Neural cell (in vitro differentiated cells): ENCODE results near the gene IFT52. TPM values are rescaled to one million over a fixed set of nuclear protein-coding genes. Genes with fewer than 3 reads are reported as not detected.

Experiments used
- H2AFZ ChIP-seq: fragments of 200-600, 300-800 bp; sonication (generic), shearing (Covaris generic); 2 replicates; pipeline ENCODE4 v1.6.0; 2014; ENCODE audit warnings: low read depth, mild to moderate bottlenecking, antibody characterized with exemption, low read length, moderate library complexity
- H3F3A ChIP-seq: fragments of 200-600 bp; shearing (Covaris generic); 2 replicates; pipeline ENCODE4 v1.6.1; 2016; ENCODE audit warnings: mild to moderate bottlenecking, moderate library complexity, mixed read lengths, antibody characterized with exemption, low read length; ENCODE audit not compliant: insufficient read depth, poor library complexity, severe bottlenecking
- H3K27ac ChIP-seq: fragments of 200-600, 300-800 bp; sonication (generic), shearing (Covaris generic); 2 replicates; pipeline ENCODE4 v1.5.1; 2014; ENCODE audit warnings: mild to moderate bottlenecking, low read length, moderate library complexity
- H3K27me3 ChIP-seq: fragments of 300-800, 200-600 bp; sonication (generic), shearing (Covaris generic); 2 replicates; pipeline ENCODE4 v1.6.0; 2014; ENCODE audit warnings: mild to moderate bottlenecking, low read depth, low read length, moderate library complexity; ENCODE audit not compliant: insufficient read depth
- H3K36me3 ChIP-seq: fragments of 300-800, 200-600 bp; sonication (generic), shearing (Covaris generic); 2 replicates; pipeline ENCODE4 v1.5.1; 2014; ENCODE audit warnings: mild to moderate bottlenecking, antibody characterized with exemption, low read length, moderate library complexity; ENCODE audit not compliant: insufficient read depth
- H3K4me2 ChIP-seq: fragments of 300-800, 200-600 bp; sonication (generic), shearing (Covaris generic); 2 replicates; pipeline ENCODE4 v1.6.0; 2014; ENCODE audit warnings: mild to moderate bottlenecking, low read length
- H3K4me3 ChIP-seq: fragments of 300-800, 200-600 bp; sonication (generic), shearing (Covaris generic); 2 replicates; pipeline ENCODE4 v1.5.1; 2014; ENCODE audit warnings: mild to moderate bottlenecking, low read length, moderate library complexity
- H3K79me2 ChIP-seq: fragments of 200-600 bp; shearing (Covaris generic); replicated peaks from 2 replicates; pipeline ENCODE4 v1.6.0; 2014; ENCODE audit warnings: mild to moderate bottlenecking, low read length, moderate library complexity; ENCODE audit not compliant: insufficient read depth
- H3K9ac ChIP-seq: fragments of 300-800, 200-600 bp; sonication (generic), shearing (Covaris generic); 2 replicates; pipeline ENCODE4 v1.6.1; 2016; ENCODE audit warnings: mild to moderate bottlenecking, low read length, mixed read lengths
- H3K9me2 ChIP-seq: fragments of 200-600 bp; shearing (Covaris generic); 2 replicates; pipeline ENCODE4 v1.6.1; 2016; ENCODE audit warnings: mild to moderate bottlenecking, low read length, mixed read lengths; ENCODE audit not compliant: insufficient read depth
- H3K9me3 ChIP-seq: fragments of 200-600, 300-800 bp; sonication (generic), shearing (Covaris generic); 2 replicates; pipeline ENCODE4 v1.6.1; 2016; ENCODE audit warnings: mild to moderate bottlenecking, mixed run types, low read length, moderate library complexity, mixed read lengths
- H4K20me1 ChIP-seq: fragments of 200-600 bp; shearing (Covaris generic); 2 replicates; pipeline ENCODE4 v1.6.1; 2016; ENCODE audit warnings: mild to moderate bottlenecking, mixed run types; ENCODE audit not compliant: insufficient read depth
- CTCF ChIP-seq: fragments of 450-650 bp; IDR thresholded peaks from 2 replicates; pipeline ENCODE4 v1.5.1; 2014; ENCODE audit warnings: antibody characterized with exemption, mild to moderate bottlenecking, moderate library complexity; ENCODE audit not compliant: poor library complexity, severe bottlenecking
- EP300 ChIP-seq: fragments of 450-650 bp; conservative IDR thresholded peaks from 2 replicates; pipeline ENCODE4 v1.6.1; 2014; ENCODE audit warnings: antibody characterized with exemption, mild to moderate bottlenecking, moderate library complexity; ENCODE audit not compliant: poor library complexity, severe bottlenecking
- EZH2 ChIP-seq: fragments of 200-600, 300-800 bp; shearing (Covaris generic), sonication (generic); IDR thresholded peaks from 2 replicates; pipeline ENCODE4 v1.6.1; 2014; ENCODE audit warnings: antibody characterized with exemption, low read length, borderline replicate concordance, mild to moderate bottlenecking; ENCODE audit not compliant: insufficient read depth, poor library complexity, severe bottlenecking
- MXI1 ChIP-seq: fragments of 450-650 bp; conservative IDR thresholded peaks from 2 replicates; pipeline ENCODE4 v1.6.1; 2014; ENCODE audit warnings: antibody characterized with exemption, mild to moderate bottlenecking; ENCODE audit not compliant: poor library complexity, severe bottlenecking
- POLR2AphosphoS5 ChIP-seq: IDR thresholded peaks from 2 replicates; pipeline ENCODE4 v1.6.1; 2012
- RAD21 ChIP-seq: fragments of 450-650 bp; conservative IDR thresholded peaks from 2 replicates; pipeline ENCODE4 v1.6.1; 2014; ENCODE audit warnings: antibody characterized with exemption, mild to moderate bottlenecking, moderate library complexity
- REST ChIP-seq: IDR thresholded peaks from 2 replicates; pipeline ENCODE4 v1.6.1; 2012; ENCODE audit warnings: borderline replicate concordance
- SMC3 ChIP-seq: fragments of 450-650 bp; conservative IDR thresholded peaks from 2 replicates; pipeline ENCODE4 v1.6.1; 2014; ENCODE audit warnings: antibody characterized with exemption, mild to moderate bottlenecking, moderate library complexity; ENCODE audit not compliant: poor library complexity
- TAF1 ChIP-seq: IDR thresholded peaks from 2 replicates; pipeline ENCODE4 v1.6.1; 2012; ENCODE audit warnings: low read depth
- polyA plus RNA-seq: library from polyadenylated mRNA; depleted of rRNA; stranded (reverse); fragments of >200 nt; gene quantifications from 2 replicates; pipeline ENCODE4 v1.2.3, GENCODE V29; 2014

IFT52 gene
- polyA plus RNA-seq, 1 donor from 2014 or later, result 144 TPM

GRCh38 chr20:43545837-43546578, 44.7 kb upstream of the IFT52 start:
- Histone ChIP-seq H3K9me3 (no peaks in the 10 kb centered on the region), H3F3A (no peaks in the 10 kb centered on the region), H3K27me3 (no peaks in the 10 kb centered on the region), H4K20me1 (no peaks in the 10 kb centered on the region), H3K9me2 (no peaks in the 10 kb centered on the region), H3K9ac (no peak overlapping the region), H3K4me3 (no peak overlapping the region), H3K79me2 (no peaks in the 10 kb centered on the region), H2AFZ (no peak overlapping the region), H3K4me2 (no peak overlapping the region), H3K27ac (no peak overlapping the region), H3K36me3 (peaks cover 5% of the 10 kb centered on the region)
- TF ChIP-seq SMC3 (no peak), MXI1 (no peak), CTCF (no peak), EZH2 (no peak), REST (no peak), EP300 (no peak), TAF1 (no peak), POLR2AphosphoS5 (no peak), RAD21 (no peak)

GRCh38 chr20:43548273-43548880, 42.4 kb upstream of the IFT52 start:
- Histone ChIP-seq H3F3A (no peaks in the 10 kb centered on the region), H3K36me3 (peaks cover 5% of the 10 kb centered on the region), H3K79me2 (no peaks in the 10 kb centered on the region), H3K9ac (no peak overlapping the region), H4K20me1 (no peaks in the 10 kb centered on the region), H3K4me3 (no peak overlapping the region), H3K27me3 (no peaks in the 10 kb centered on the region), H3K9me3 (no peaks in the 10 kb centered on the region), H3K4me2 (no peak overlapping the region), H3K27ac (no peak overlapping the region), H3K9me2 (no peaks in the 10 kb centered on the region), H2AFZ (no peak overlapping the region)
- TF ChIP-seq RAD21, result no peak
- no peak for TF ChIP-seq SMC3
- no peak for TF ChIP-seq EP300
- TF ChIP-seq CTCF, result no peak
- no peak for TF ChIP-seq REST
- no peak for TF ChIP-seq MXI1
- TF ChIP-seq EZH2, result no peak
- TF ChIP-seq POLR2AphosphoS5, result no peak
- no peak for TF ChIP-seq TAF1
